ENCODE data around the gene GJB4.

GJB4 gene

DNA sequence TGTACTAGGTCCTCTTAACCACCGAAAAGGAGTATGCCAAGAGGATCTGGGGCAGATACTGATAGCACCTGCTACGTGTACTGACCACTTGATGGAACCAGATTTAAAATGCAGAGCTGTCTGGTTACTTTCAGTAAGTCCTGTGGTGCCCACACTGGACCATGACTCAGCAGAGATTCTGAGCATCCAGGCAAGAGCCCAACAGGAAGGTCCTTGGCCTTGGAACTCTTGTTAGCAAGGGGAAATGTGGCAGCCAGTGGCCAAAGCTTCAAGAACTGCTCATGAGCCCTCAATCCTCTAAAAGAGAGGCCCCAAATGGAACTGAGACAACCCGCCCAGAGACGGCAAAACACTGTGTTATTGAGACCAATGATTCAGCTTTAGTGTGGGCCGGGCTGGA lies 8.9 kb upstream of the GJB4 start:
- no peak for FAIRE-seq
- no peak for DNase-seq (ENCODE audit: insufficient read length)
- TF ChIP-seq POLR2AphosphoS5 (IDR thresholded peaks at IDR 0.05; ENCODE audit: low read depth, low read length): no peak
- TF ChIP-seq TAF1 (IDR thresholded peaks at IDR 0.05; ENCODE audit: borderline replicate concordance, low read depth, low read length): no peak

- TF ChIP-seq TAF1 (IDR thresholded peaks at IDR 0.05; ENCODE audit: borderline replicate concordance, low read depth, low read length): no peak
- no peak for TF ChIP-seq POLR2AphosphoS5 (IDR thresholded peaks at IDR 0.05; ENCODE audit: low read depth, low read length)
- no peak for FAIRE-seq
- DNase-seq (ENCODE audit: insufficient read length): no peak
Measured at GRCh38 chr1:34753163-34753562, 6.4 kb upstream of the GJB4 start.

- DNase-seq (ENCODE audit: insufficient read length): no peak
- TF ChIP-seq POLR2AphosphoS5 (IDR thresholded peaks at IDR 0.05; ENCODE audit: low read depth, low read length): no peak
- no peak for TF ChIP-seq POLR2A (IDR thresholded peaks at IDR 0.05; ENCODE audit: low read depth, low read length)
- no peak for TF ChIP-seq TAF1 (IDR thresholded peaks at IDR 0.05; ENCODE audit: borderline replicate concordance, low read depth, low read length)
- FAIRE-seq: no peak
Measured at GRCh38 chr1:34754964-34755637, 4.4 kb upstream of the GJB4 start, which contains the start of gene GJB5. TSS of gene GJB5 (plus strand) at chr1:34755047. CDS start at chr1:34757331, 2,284 bp downstream.

DNA sequence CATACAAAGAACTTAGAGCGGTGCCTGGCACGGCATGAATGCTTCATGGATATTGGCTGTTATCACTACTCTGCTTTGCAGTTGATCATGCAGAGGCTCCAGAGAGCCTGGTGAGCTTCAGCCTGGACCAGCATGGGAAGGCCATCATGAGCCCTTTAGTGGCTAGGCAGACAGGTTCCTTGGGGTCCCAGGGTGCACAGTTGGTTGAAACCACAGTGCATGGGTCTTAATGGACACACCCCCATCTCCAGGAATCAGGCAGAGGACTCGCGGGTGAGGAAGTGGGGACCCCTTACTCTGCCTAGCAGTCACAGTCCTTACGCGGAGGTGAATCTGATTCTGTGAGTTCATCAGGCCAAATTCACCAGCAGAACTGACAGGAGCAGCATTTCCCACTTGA lies 3.6 kb upstream of the GJB4 start:
- DNase-seq (ENCODE audit: insufficient read length) (no peak), FAIRE-seq (no peak)
- TF ChIP-seq TAF1 (IDR thresholded peaks at IDR 0.05; ENCODE audit: borderline replicate concordance, low read depth, low read length) (no peak), POLR2A (IDR thresholded peaks at IDR 0.05; ENCODE audit: low read depth, low read length) (no peak), POLR2AphosphoS5 (IDR thresholded peaks at IDR 0.05; ENCODE audit: low read depth, low read length) (no peak)

- DNase-seq (ENCODE audit: insufficient read length) (no peak), FAIRE-seq (no peak)
- TF ChIP-seq POLR2AphosphoS5 (IDR thresholded peaks at IDR 0.05; ENCODE audit: low read depth, low read length) (no peak), POLR2A (IDR thresholded peaks at IDR 0.05; ENCODE audit: low read depth, low read length) (no peak), TAF1 (IDR thresholded peaks at IDR 0.05; ENCODE audit: borderline replicate concordance, low read depth, low read length) (no peak)
Measured at GRCh38 chr1:34757386-34757785, 2.2 kb upstream of the GJB4 start.

- TF ChIP-seq POLR2AphosphoS5 (IDR thresholded peaks at IDR 0.05; ENCODE audit: low read depth, low read length): no peak
- no peak for TF ChIP-seq POLR2A (IDR thresholded peaks at IDR 0.05; ENCODE audit: low read depth, low read length)
- no peak for TF ChIP-seq TAF1 (IDR thresholded peaks at IDR 0.05; ENCODE audit: borderline replicate concordance, low read depth, low read length)
- no peak for FAIRE-seq
Measured at GRCh38 chr1:34758751-34759150, 789 bp upstream of the GJB4 start.

GRCh38 chr1:34761176-34761761 lies 1.7 kb downstream of the GJB4 start:
- DNase-seq (ENCODE audit: insufficient read length) (no peak), FAIRE-seq (no peak)
- TF ChIP-seq POLR2A (IDR thresholded peaks at IDR 0.05; ENCODE audit: low read depth, low read length): no peak
- no peak for TF ChIP-seq POLR2AphosphoS5 (IDR thresholded peaks at IDR 0.05; ENCODE audit: low read depth, low read length)
- TF ChIP-seq TAF1 (IDR thresholded peaks at IDR 0.05; ENCODE audit: borderline replicate concordance, low read depth, low read length): no peak

More at GRCh38 chr1:34758751-34759150, 789 bp upstream of the GJB4 start:
- DNase-seq (ENCODE audit: insufficient read length): no peak

DNA sequence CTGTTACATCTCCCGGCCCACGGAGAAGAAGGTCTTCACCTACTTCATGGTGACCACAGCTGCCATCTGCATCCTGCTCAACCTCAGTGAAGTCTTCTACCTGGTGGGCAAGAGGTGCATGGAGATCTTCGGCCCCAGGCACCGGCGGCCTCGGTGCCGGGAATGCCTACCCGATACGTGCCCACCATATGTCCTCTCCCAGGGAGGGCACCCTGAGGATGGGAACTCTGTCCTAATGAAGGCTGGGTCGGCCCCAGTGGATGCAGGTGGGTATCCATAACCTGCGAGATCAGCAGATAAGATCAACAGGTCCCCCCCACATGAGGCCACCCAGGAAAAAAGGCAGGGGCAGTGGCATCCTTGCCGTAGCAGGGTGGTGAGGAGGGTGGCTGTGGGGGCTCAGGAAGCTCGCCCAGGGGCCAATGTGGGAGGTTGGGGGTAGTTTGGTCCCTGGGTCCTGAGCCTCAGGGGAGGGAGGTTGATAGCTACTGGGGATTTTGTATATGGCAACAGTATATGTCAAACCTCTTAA lies 2.3 kb downstream of the GJB4 start:
- TF ChIP-seq TAF1 (IDR thresholded peaks at IDR 0.05; ENCODE audit: borderline replicate concordance, low read depth, low read length) (no peak), POLR2A (IDR thresholded peaks at IDR 0.05; ENCODE audit: low read depth, low read length) (no peak), POLR2AphosphoS5 (IDR thresholded peaks at IDR 0.05; ENCODE audit: low read depth, low read length) (no peak)
- no peak for FAIRE-seq

DNA sequence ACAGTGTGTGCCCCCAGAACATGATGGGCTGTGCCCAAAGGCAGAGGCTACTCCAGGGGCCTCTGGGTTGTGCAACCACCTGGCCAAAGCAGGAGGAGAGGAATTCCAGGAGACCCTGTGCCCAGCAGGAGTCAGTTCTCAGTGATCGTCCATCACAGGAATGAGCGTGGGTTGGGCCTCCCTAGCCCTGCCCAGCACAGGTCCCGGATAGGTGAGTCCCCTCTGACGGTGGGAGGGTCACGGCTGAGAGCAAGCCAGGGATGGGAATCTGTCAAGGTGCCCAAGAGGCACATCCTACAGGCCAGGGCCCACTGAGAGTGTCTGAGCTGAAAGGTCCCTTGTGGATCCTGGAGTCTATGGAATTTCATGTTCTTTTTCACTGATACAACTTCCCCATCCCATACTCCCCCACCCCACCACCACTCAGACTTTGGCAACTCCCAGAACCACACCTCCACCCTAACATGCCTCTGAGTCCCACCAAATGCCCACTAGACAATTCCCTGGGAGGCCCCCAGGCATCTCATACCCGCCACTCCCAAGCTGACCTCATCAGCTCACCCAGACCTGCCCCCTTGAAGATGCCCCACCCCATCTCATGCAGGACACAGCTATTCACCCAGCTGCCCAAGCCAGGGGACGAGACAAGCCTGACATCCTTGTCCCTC lies 3.1 kb downstream of the GJB4 start:
- no peak for TF ChIP-seq POLR2AphosphoS5 (IDR thresholded peaks at IDR 0.05; ENCODE audit: low read depth, low read length)
- FAIRE-seq: no peak
- no peak for DNase-seq (ENCODE audit: insufficient read length)

More for the DNA sequence above, 2.3 kb downstream of the GJB4 start:
- no peak for DNase-seq (ENCODE audit: insufficient read length)

GRCh38 chr1:34763142-34763781 lies 3.7 kb downstream of the GJB4 start:
- DNase-seq (ENCODE audit: insufficient read length) (no peak), FAIRE-seq (no peak)
- TF ChIP-seq TAF1 (IDR thresholded peaks at IDR 0.05; ENCODE audit: borderline replicate concordance, low read depth, low read length) (no peak), POLR2AphosphoS5 (IDR thresholded peaks at IDR 0.05; ENCODE audit: low read depth, low read length) (no peak)

DNA sequence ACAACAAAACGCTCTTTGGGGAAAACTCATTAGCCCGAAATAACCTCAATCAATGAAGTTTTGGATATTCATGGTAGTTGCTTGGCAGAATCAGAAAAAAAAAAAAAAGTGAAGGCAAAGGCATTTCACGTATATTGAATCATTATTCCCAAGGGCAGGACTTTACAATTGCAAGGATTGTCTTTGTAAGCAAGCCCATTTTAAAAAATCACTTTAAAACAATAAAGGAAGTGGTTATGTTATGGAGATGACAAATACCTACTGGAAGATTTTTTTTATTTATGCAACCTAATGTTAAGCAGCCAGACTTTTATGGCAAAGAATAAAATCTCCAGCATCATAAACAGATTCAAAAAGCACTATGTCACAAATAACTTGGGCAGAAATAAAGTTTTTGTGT lies 9.3 kb downstream of the GJB4 start:
- DNase-seq (ENCODE audit: insufficient read length) (no peak), FAIRE-seq (no peak)
- TF ChIP-seq TAF1 (IDR thresholded peaks at IDR 0.05; ENCODE audit: borderline replicate concordance, low read depth, low read length) (no peak), POLR2A (IDR thresholded peaks at IDR 0.05; ENCODE audit: low read depth, low read length) (no peak), POLR2AphosphoS5 (IDR thresholded peaks at IDR 0.05; ENCODE audit: low read depth, low read length) (no peak)

All from GM12892 (cell line).